A549 (cell line): ENCODE data around the gene NSMCE4A. TPM values are rescaled to one million over a fixed set of nuclear protein-coding genes. Genes with fewer than 3 reads are reported as not detected.
"Not testable (repeated sequence)": the region's sequence is repeated elsewhere in the genome, so short reads cannot be mapped to it uniquely, and the experiment has no call there.

Experiments used
- ATAC-seq, 2 experiments: fragments of 200-7000 bp in 1 of 2; fragments of >200 bp in 1 of 2; cut with Nextera tagmentation in 1 of 2; cut with Tn5 transposase in 1 of 2; 3 replicates each; pipeline versions ENCODE4 v1.8.0 to v1.9.1; 2018 to 2020; ENCODE audit warnings: mild to moderate bottlenecking in 1 of 2, moderate library complexity in 1 of 2
- CTCF ChIA-PET: fragments of 300-600 bp; sonication (Branson Sonifier 250); formaldehyde crosslinking; extraction: SDS; loops from one replicate; lab custom pipeline; 2021; ENCODE audit warnings: antibody characterized with exemption, inconsistent platforms; lab: Yijun Ruan, JAX
- POLR2A ChIA-PET: fragments of 350-600 bp; formaldehyde crosslinking; extraction: SDS; loops from one replicate; lab custom pipeline; 2021; ENCODE audit warnings: antibody characterized with exemption, inconsistent platforms; lab: Yijun Ruan, JAX
- DNase-seq, 2 experiments: peaks; one replicate each; pipeline versions ENCODE4 v3.0.0 to v3.0.0-alpha.2; 2011 to 2016; ENCODE audit warnings: low read depth in 1 of 2, low spot score in 1 of 2
- FAIRE-seq: peaks from 2 replicates; lab custom pipeline; 2011; peaks lifted over from hg19 to GRCh38; lab: Jason Lieb, UNC
- H3K27ac ChIP-seq, 2 experiments: fragments of >200 bp; sonication (Bioruptor Twin); formaldehyde crosslinking; 3 replicates each; pipeline ENCODE4 v1.5.1; 2016 to 2017
- H3K4me1 ChIP-seq: fragments of >200 bp; sonication (Bioruptor Twin); formaldehyde crosslinking; 3 replicates; pipeline ENCODE4 v1.6.1; 2016
- H3K4me2 ChIP-seq: fragments of >200 bp; sonication (Bioruptor Twin); formaldehyde crosslinking; 3 replicates; pipeline ENCODE4 v1.6.1; 2016
- H3K4me3 ChIP-seq: fragments of >200 bp; sonication (Bioruptor Twin); formaldehyde crosslinking; 3 replicates; pipeline ENCODE4 v1.5.1; 2016
- H3K9me3 ChIP-seq: fragments of >200 bp; sonication (Bioruptor Twin); formaldehyde crosslinking; 3 replicates; pipeline ENCODE4 v1.6.1; 2016
- CEBPB ChIP-seq, 2 experiments: fragments of >200 bp in 1 of 2; sonication (Bioruptor Twin) in 1 of 2; formaldehyde crosslinking in 1 of 2; IDR thresholded peaks; 2 replicates each; pipeline ENCODE4 v1.6.1; 2012 to 2016
- EHF ChIP-seq: fragments of 250-450 bp; sonication (Bioruptor Pico); IDR thresholded peaks from 2 replicates; pipeline ENCODE4 v1.5.0; 2020; ENCODE audit warnings: mild to moderate bottlenecking
- EHMT2 ChIP-seq: fragments of 200-600 bp; sonication (generic); IDR thresholded peaks from 2 replicates; pipeline ENCODE4 v1.6.1; 2016; ENCODE audit warnings: antibody characterized with exemption, low read depth, mild to moderate bottlenecking, moderate library complexity
- EP300 ChIP-seq, 2 experiments: fragments of >200 bp; sonication (Bioruptor Twin); formaldehyde crosslinking; IDR thresholded peaks; 2 replicates in 1 of 2; 3 replicates in 1 of 2; pipeline ENCODE4 v1.6.1; 2016 to 2017
- FOXS1 ChIP-seq: fragments of 250-450 bp; sonication (Bioruptor Pico); IDR thresholded peaks from 2 replicates; pipeline ENCODE4 v1.5.0; 2020; ENCODE audit warnings: mild to moderate bottlenecking, moderate library complexity
- HEYL ChIP-seq: fragments of 250-450 bp; sonication (Bioruptor Pico); IDR thresholded peaks from 2 replicates; pipeline ENCODE4 v1.8.0; 2021; ENCODE audit warnings: mild to moderate bottlenecking, moderate library complexity
- HOXB13 ChIP-seq: fragments of 250-450 bp; sonication (Bioruptor Pico); IDR thresholded peaks from 2 replicates; pipeline ENCODE4 v1.5.0; 2020; ENCODE audit warnings: low read depth, mild to moderate bottlenecking, moderate library complexity
- JUNB ChIP-seq: fragments of >200 bp; sonication (Bioruptor Twin); formaldehyde crosslinking; IDR thresholded peaks from 2 replicates; pipeline ENCODE4 v1.6.1; 2016
- KDM1A ChIP-seq: fragments of 200-600 bp; sonication (generic); IDR thresholded peaks from 2 replicates; pipeline ENCODE4 v1.6.1; 2016; ENCODE audit warnings: low read depth, mild to moderate bottlenecking
- KDM5A ChIP-seq: fragments of 200-600 bp; sonication (generic); IDR thresholded peaks from 2 replicates; pipeline ENCODE4 v1.6.1; 2016; ENCODE audit warnings: antibody characterized with exemption, mild to moderate bottlenecking
- MYC ChIP-seq: IDR thresholded peaks from 2 replicates; pipeline ENCODE4 v1.6.1; 2012; ENCODE audit warnings: mild to moderate bottlenecking, inconsistent platforms, low read length, improper control_type of control experiment, borderline replicate concordance
- NPAS2 ChIP-seq: fragments of 250-450 bp; sonication (Bioruptor Pico); IDR thresholded peaks from 2 replicates; pipeline ENCODE4 v1.8.0; 2022; ENCODE audit warnings: mild to moderate bottlenecking, moderate library complexity, borderline replicate concordance
- POLR2A ChIP-seq: IDR thresholded peaks from 2 replicates; pipeline ENCODE4 v1.6.1; 2012; ENCODE audit warnings: mild to moderate bottlenecking, low read length
- POLR2AphosphoS2 ChIP-seq: conservative IDR thresholded peaks from 2 replicates; pipeline ENCODE4 v1.6.1; 2012; ENCODE audit warnings: low read length, improper control_type of control experiment, inconsistent platforms
- ZNF302 ChIP-seq: fragments of 250-450 bp; sonication (Bioruptor Pico); IDR thresholded peaks from 2 replicates; pipeline ENCODE4 v1.9.0; 2021; ENCODE audit warnings: inconsistent platforms, mild to moderate bottlenecking, moderate library complexity
- ZSCAN20 ChIP-seq: fragments of 250-450 bp; sonication (Bioruptor Pico); IDR thresholded peaks from 2 replicates; pipeline ENCODE4 v1.8.0; 2022; ENCODE audit warnings: mild to moderate bottlenecking, moderate library complexity
- WGBS: methylation state at CpG from one replicate; pipeline ENCODE4 v1.1.6; 2017; ENCODE audit errors: missing lambda C conversion rate; 5-methylcytosine and 5-hydroxymethylcytosine counted together
- polyA plus RNA-seq, 4 experiments: library from polyadenylated mRNA; depleted of rRNA in 3 of 4; stranded (reverse); fragments of >200 nt; fragmentation: RNase III in 1 of 4; extraction: RNeasy Plus Mini Kit Qiagen cat#74134 plus additional on column Dnase treatment in 1 of 4; gene quantifications; 2 replicates in 3 of 4; 3 replicates in 1 of 4; pipeline ENCODE4 v1.2.3, GENCODE V29; 2011 to 2017
- TF ChIP-seq, protein P1 (sequence below): fragments of >200 bp; sonication (Bioruptor Twin); formaldehyde crosslinking; IDR thresholded peaks from 3 replicates; pipeline ENCODE4 v1.6.1; 2016
- TF ChIP-seq, protein P2 (sequence below): fragments of 250-450 bp; sonication (Bioruptor Pico); IDR thresholded peaks from 2 replicates; pipeline ENCODE4 v1.5.0; 2020; ENCODE audit warnings: low read depth, mild to moderate bottlenecking, moderate library complexity
- TF ChIP-seq, protein P3 (sequence below): IDR thresholded peaks from 2 replicates; pipeline ENCODE4 v1.6.1; 2012
- TF ChIP-seq, protein P4 (sequence below): IDR thresholded peaks from 2 replicates; pipeline ENCODE4 v1.6.1; 2012
- TF ChIP-seq, protein P5 (sequence below): fragments of 150-350 bp; IDR thresholded peaks from 2 replicates; pipeline ENCODE4 v1.6.1; 2014; ENCODE audit warnings: low read depth, mild to moderate bottlenecking, low read length

NSMCE4A gene
- polyA plus RNA-seq, 2 of the 4 experiments (the other 2 are of a cell fraction) = 67.2 to 172 TPM

DNA sequence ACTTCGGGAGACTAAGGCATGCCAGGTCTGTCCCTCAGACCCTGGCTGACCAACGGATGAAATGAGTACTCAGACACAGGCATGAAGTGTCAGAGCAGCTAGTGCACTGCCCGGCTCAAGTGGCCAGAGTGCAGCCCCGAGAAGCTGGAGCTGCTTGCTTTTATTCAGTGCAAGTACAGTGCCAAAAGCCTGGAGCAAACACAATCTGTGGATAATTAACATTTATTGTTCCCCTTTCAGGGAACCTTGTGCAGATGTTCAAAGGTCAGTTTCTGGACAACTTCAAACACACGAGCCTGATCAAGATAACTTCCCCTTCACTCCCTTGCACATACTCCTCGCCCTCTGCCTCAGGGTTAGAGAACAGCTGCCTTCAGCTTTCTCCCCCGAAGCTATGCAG lies 39.3 kb downstream of the NSMCE4A start (continued):
- TF ChIP-seq, protein P1, sequence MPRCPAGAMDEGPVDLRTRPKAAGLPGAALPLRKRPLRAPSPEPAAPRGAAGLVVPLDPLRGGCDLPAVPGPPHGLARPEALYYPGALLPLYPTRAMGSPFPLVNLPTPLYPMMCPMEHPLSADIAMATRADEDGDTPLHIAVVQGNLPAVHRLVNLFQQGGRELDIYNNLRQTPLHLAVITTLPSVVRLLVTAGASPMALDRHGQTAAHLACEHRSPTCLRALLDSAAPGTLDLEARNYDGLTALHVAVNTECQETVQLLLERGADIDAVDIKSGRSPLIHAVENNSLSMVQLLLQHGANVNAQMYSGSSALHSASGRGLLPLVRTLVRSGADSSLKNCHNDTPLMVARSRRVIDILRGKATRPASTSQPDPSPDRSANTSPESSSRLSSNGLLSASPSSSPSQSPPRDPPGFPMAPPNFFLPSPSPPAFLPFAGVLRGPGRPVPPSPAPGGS = no peak
- TF ChIP-seq EHF = no peak
- TF ChIP-seq CEBPB (IDR thresholded peaks at IDR 0.05) = no peak
- TF ChIP-seq ZSCAN20 = no peak
- TF ChIP-seq, protein P2, sequence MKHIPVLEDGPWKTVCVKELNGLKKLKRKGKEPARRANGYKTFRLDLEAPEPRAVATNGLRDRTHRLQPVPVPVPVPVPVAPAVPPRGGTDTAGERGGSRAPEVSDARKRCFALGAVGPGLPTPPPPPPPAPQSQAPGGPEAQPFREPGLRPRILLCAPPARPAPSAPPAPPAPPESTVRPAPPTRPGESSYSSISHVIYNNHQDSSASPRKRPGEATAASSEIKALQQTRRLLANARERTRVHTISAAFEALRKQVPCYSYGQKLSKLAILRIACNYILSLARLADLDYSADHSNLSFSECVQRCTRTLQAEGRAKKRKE (CRISPR knock-in tag) = no peak
- TF ChIP-seq JUNB = no peak
- TF ChIP-seq EP300 (IDR thresholded peaks at IDR 0.05) = 0 out of 5 replicates have a peak, but pooled peaks of 1 of the 2 experiments have one; percentile 15
- TF ChIP-seq MYC = no peak
- TF ChIP-seq EHMT2 = no peak
- no peak for TF ChIP-seq FOXS1 (CRISPR knock-in tag)
- no peak for TF ChIP-seq KDM5A
- TF ChIP-seq, protein P3, sequence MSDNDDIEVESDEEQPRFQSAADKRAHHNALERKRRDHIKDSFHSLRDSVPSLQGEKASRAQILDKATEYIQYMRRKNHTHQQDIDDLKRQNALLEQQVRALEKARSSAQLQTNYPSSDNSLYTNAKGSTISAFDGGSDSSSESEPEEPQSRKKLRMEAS = no peak; the same call in 1 of the 2 replicates
- TF ChIP-seq POLR2AphosphoS2 = no peak
- TF ChIP-seq, protein P4, sequence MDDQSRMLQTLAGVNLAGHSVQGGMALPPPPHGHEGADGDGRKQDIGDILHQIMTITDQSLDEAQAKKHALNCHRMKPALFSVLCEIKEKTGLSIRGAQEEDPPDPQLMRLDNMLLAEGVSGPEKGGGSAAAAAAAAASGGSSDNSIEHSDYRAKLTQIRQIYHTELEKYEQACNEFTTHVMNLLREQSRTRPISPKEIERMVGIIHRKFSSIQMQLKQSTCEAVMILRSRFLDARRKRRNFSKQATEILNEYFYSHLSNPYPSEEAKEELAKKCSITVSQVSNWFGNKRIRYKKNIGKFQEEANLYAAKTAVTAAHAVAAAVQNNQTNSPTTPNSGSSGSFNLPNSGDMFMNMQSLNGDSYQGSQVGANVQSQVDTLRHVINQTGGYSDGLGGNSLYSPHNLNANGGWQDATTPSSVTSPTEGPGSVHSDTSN = no peak
- TF ChIP-seq, protein P5, sequence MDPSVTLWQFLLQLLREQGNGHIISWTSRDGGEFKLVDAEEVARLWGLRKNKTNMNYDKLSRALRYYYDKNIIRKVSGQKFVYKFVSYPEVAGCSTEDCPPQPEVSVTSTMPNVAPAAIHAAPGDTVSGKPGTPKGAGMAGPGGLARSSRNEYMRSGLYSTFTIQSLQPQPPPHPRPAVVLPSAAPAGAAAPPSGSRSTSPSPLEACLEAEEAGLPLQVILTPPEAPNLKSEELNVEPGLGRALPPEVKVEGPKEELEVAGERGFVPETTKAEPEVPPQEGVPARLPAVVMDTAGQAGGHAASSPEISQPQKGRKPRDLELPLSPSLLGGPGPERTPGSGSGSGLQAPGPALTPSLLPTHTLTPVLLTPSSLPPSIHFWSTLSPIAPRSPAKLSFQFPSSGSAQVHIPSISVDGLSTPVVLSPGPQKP = no peak
- peak; percentile 41 for TF ChIP-seq POLR2A
- no peak for TF ChIP-seq NPAS2 (CRISPR knock-in tag)
- TF ChIP-seq KDM1A = no peak

DNA sequence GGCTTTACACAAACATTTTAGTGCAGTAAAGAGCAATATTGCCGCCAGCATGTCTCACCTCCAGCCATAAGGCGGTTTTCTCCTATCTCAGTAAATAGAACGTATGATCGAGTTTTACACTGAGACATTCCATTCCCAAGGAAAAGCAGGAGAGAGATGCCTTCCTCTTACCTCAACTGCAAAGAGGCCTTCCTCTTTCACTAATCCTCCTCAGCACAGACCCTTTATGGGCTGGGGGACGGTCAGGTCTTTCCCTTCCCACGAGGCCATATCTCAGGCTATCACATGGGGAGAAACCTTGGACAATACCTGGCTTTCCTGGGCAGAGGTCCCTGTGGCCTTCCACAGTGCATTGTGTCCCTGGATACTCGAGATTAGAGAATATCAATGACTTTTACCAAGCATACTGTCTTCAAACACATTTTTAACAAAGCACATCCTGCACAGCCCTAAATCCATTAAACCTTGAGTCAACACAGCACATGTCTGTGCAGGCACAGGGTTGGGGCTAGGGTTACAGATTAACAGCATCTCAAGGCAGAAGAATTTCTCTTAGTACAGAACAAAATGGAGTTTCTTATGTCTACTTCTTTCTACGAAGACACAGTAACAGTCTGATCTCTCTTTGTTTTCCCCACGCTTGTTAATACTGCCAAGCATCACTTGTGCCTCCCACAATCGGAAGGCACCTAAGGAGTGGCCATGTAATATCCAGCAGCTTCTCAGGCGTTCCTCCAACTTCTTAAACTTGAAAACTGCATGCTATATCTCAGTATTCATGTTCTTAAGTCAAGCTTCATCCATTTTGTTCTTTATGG lies 44.5 kb downstream of the NSMCE4A start:
- CTCF ChIA-PET = interaction anchor here (0.8 kb wide), 1 partner anchor 212 kb away, joined by 5 read pairs; no protein-coding TSS in a partner anchor
- TF ChIP-seq FOXS1 (CRISPR knock-in tag) = peak; percentile 89; the same call in 1 of the 2 replicates
- peak; percentile 95 for TF ChIP-seq EHF
- peak; percentile 90 for TF ChIP-seq ZNF302
- peak; percentile 91 for TF ChIP-seq HOXB13
- TF ChIP-seq ZSCAN20 = peak; percentile 95
- TF ChIP-seq HEYL (CRISPR knock-in tag) = peak; percentile 93
- TF ChIP-seq, protein P2 (CRISPR knock-in tag) = peak; percentile 66; the same call in 1 of the 2 replicates
- POLR2A ChIA-PET, H3K4me3 ChIP-seq, FAIRE-seq, DNase-seq, H3K9me3 ChIP-seq, ATAC-seq: not testable (repeated sequence)
- Histone ChIP-seq H3K4me1 (peaks cover 54% of the 10 kb centered on the region), H3K4me2 (peak overlapping the region; percentile 49), H3K27ac (peak overlapping the region; percentile 70 to 97)
- WGBS = 52% methylated on average over 11 of the region's 11 CpGs

DNA sequence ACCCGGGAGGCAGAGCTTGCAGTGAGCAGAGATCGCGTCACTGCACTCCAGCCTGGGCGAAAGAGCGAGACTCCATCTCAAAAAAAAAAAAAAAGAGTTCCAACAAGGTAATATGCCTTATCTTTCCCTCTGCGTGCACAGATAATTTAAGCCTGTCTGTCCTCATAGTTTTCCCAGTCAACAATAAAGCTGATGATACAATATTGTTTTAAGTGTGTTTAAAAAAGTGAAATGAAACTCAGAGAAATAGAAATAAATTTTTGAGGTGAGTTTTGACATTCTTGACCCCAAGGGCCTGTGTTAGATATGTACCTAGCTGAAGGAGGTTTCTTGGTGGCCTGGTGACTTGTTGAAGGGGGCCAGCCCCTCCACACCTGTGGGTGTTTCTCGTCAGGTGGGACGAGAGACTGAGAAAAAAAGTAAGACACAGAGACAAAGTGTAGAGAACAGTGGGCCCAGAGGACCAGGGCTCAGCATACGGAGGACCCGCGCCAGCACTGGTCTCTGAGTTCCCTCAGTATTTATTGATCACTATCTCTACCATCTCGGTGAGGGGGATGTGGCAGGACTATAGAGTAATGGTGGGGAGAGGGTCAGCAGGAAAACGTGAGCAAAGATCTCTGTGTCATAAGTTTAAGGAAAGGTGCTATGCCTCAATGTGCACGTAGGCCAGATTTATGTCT lies 45.3 kb downstream of the NSMCE4A start:
- WGBS = 85% methylated on average over 14 of the region's 14 CpGs
- CTCF ChIA-PET = interaction anchor here (0.6 to 0.8 kb wide), 2 partner anchors 17 to 213 kb away, joined by 4 to 5 read pairs; no protein-coding TSS in a partner anchor
- FAIRE-seq, DNase-seq, H3K4me3 ChIP-seq, POLR2A ChIA-PET, H3K9me3 ChIP-seq, ATAC-seq: not testable (repeated sequence)
- Histone ChIP-seq H3K27ac (peak overlapping the region; percentile 70 to 97), H3K4me2 (peak overlapping the region; percentile 49; the same call in 2 of the 3 replicates), H3K4me1 (peaks cover 46% of the 10 kb centered on the region)
